A673 (cell line): ENCODE data around the gene MPRIP. TPM values are rescaled to one million over a fixed set of nuclear protein-coding genes. Genes with fewer than 3 reads are reported as not detected.
A peak's percentile ranks its signal among the peaks of the same experiment; 100 is the strongest.

ENCODE experiments used
- BruUV-seq: library from RNA; stranded (reverse); fragments of 400-500 nt; replicated peaks from 2 replicates; lab custom pipeline; 2021; lab: Mats Ljungman, UMichigan
- CTCF ChIA-PET: fragments of 300-600 bp; sonication (Branson Sonifier 250); formaldehyde crosslinking; loops from one replicate; lab custom pipeline; 2022; ENCODE audit warnings: antibody characterized with exemption; lab: Charles Lee
- POLR2A ChIA-PET: fragments of 300-600 bp; sonication (Branson Sonifier 250); formaldehyde crosslinking; loops from one replicate; lab custom pipeline; 2022; ENCODE audit warnings: antibody characterized with exemption; ENCODE audit not compliant: low non-redundant PET; lab: Charles Lee
- DNase-seq: peaks from one replicate; pipeline ENCODE4 v3.0.0-alpha.2; 2015; ENCODE audit warnings: low spot score
- H3K27ac ChIP-seq: fragments of 200-600 bp; sonication (generic); 2 replicates; pipeline ENCODE4 v1.5.1; 2016; ENCODE audit warnings: mixed run types, low read depth, mild to moderate bottlenecking, mixed read lengths, antibody characterized with exemption, low read length; ENCODE audit not compliant: poor library complexity, severe bottlenecking
- H3K27me3 ChIP-seq: fragments of 200-600 bp; sonication (generic); replicated peaks from 2 replicates; pipeline ENCODE4 v1.6.1; 2017; ENCODE audit warnings: mixed run types, low read depth, mild to moderate bottlenecking, mixed read lengths, antibody characterized with exemption, low read length; ENCODE audit not compliant: insufficient read depth, poor library complexity
- H3K36me3 ChIP-seq: fragments of 200-600 bp; sonication (generic); 2 replicates; pipeline ENCODE4 v1.6.1; 2016; ENCODE audit warnings: mixed run types, mild to moderate bottlenecking, mixed read lengths, antibody characterized with exemption, low read length; ENCODE audit not compliant: insufficient read depth, poor library complexity, severe bottlenecking
- H3K4me1 ChIP-seq: fragments of 200-600 bp; sonication (generic); 2 replicates; pipeline ENCODE4 v1.6.1; 2017; ENCODE audit warnings: mixed run types, mild to moderate bottlenecking, mixed read lengths, antibody characterized with exemption, low read length; ENCODE audit not compliant: insufficient read depth, poor library complexity, severe bottlenecking
- H3K4me3 ChIP-seq: fragments of 200-600 bp; sonication (generic); 2 replicates; pipeline ENCODE4 v1.5.1; 2016; ENCODE audit warnings: low read depth, mixed run types, mild to moderate bottlenecking, mixed read lengths, low read length; ENCODE audit not compliant: poor library complexity, severe bottlenecking
- H3K9me3 ChIP-seq: fragments of 200-600 bp; sonication (generic); 2 replicates; pipeline ENCODE4 v1.6.1; 2016; ENCODE audit warnings: mixed run types, low read depth, mild to moderate bottlenecking, mixed read lengths, antibody characterized with exemption, low read length; ENCODE audit not compliant: poor library complexity, severe bottlenecking
- CTCF ChIP-seq: fragments of 300-800, 200-600 bp; sonication (generic); conservative IDR thresholded peaks from 2 replicates; pipeline ENCODE4 v1.5.1; 2017; ENCODE audit warnings: low read depth, mild to moderate bottlenecking, antibody characterized with exemption, low read length, moderate library complexity, mixed read lengths
- EZH2 ChIP-seq: fragments of 200-600 bp; sonication (generic); IDR thresholded peaks from 2 replicates; pipeline ENCODE4 v1.6.1; 2017; ENCODE audit warnings: borderline replicate concordance, low read depth, mild to moderate bottlenecking, mixed read lengths, antibody characterized with exemption, low read length; ENCODE audit not compliant: poor library complexity, severe bottlenecking
- intact Hi-C: fragments of 100-400 bp; cut with micrococcal nuclease; formaldehyde crosslinking; loops from one replicate; pipeline ENCODE4 v1.10.0; 2022; ENCODE audit not compliant: unreplicated experiment
- total RNA-seq: library from RNA; stranded (reverse); gene quantifications from 2 replicates; pipeline ENCODE4 v1.2.3, GENCODE V29; 2021

MPRIP gene
- total RNA-seq, 1 experiment from 2014 or later = 290 TPM

- peaks cover 9% of the 10 kb centered on the region for H3K36me3 ChIP-seq
- BruUV-seq = no TSS peak
- TF ChIP-seq CTCF (no peak), EZH2 (no peak)
- no peaks in the 10 kb centered on the region for H3K27me3 ChIP-seq
- peak within 1 kb of the TSS; percentile 72 for H3K4me3 ChIP-seq
- intact Hi-C loops = loop anchor here (1.0 to 5.0 kb wide), 2 partner anchors 31 to 204 kb away; partner anchors contain the start of gene FLCN
- no peaks in the 10 kb centered on the region for H3K9me3 ChIP-seq
- DNase-seq = peak; percentile 89
- CTCF ChIA-PET = no interaction called here
- POLR2A ChIA-PET = no interaction called here
- peak within 1 kb of the TSS; percentile 88 for H3K27ac ChIP-seq
- H3K4me1 ChIP-seq = peaks cover 18% of the 10 kb centered on the region
These were observed 164.1 kb downstream of the MPRIP start, which contains the start of gene PLD6 for GRCh38 chr17:17206124-17206912. TSS of gene PLD6 (minus strand) at chr17:17206333. CDS start at chr17:17206286, 47 bp downstream.

- Histone ChIP-seq H3K27me3 (no peaks in the 10 kb centered on the region), H3K4me1 (peaks cover 18% of the 10 kb centered on the region), H3K4me3 (no peak overlapping the region), H3K36me3 (peaks cover 7% of the 10 kb centered on the region), H3K27ac (peak overlapping the region; percentile 88), H3K9me3 (no peaks in the 10 kb centered on the region)
- POLR2A ChIA-PET = no interaction called here
- no peak for TF ChIP-seq CTCF
- no peak for TF ChIP-seq EZH2
- peak; percentile 18 for DNase-seq
- no TSS peak for BruUV-seq
- intact Hi-C loops = loop anchor here (1.0 to 5.0 kb wide), 2 partner anchors 30 to 205 kb away; partner anchors contain the start of gene FLCN
- CTCF ChIA-PET = no interaction called here
These were observed 164.7 kb downstream of the MPRIP start for GRCh38 chr17:17206913-17207335.

GRCh38 chr17:17207998-17208397 lies 165.7 kb downstream of the MPRIP start:
- DNase-seq = no peak
- H3K4me3 ChIP-seq = no peak overlapping the region
- no peak for TF ChIP-seq CTCF
- no peak for TF ChIP-seq EZH2
- POLR2A ChIA-PET = no interaction called here
- H3K36me3 ChIP-seq = peaks cover 4% of the 10 kb centered on the region
- H3K4me1 ChIP-seq = peaks cover 18% of the 10 kb centered on the region
- no peak overlapping the region for H3K27ac ChIP-seq
- CTCF ChIA-PET = no interaction called here
- intact Hi-C loops = loop anchor here (5.0 kb wide), 1 partner anchor 206 kb away; no protein-coding TSS in a partner anchor
- BruUV-seq = no TSS peak
- H3K27me3 ChIP-seq = no peaks in the 10 kb centered on the region
- H3K9me3 ChIP-seq = no peaks in the 10 kb centered on the region
